Suprapubic skin (tissue), 4 donors: ENCODE measurements around the gene TANK. TPM values are rescaled to one million over a fixed set of nuclear protein-coding genes. Genes with fewer than 3 reads are reported as not detected.

Experiments
- DNase-seq, 2 donors: peaks; one replicate each; pipeline ENCODE4 v3.0.0-alpha.2; 2019; ENCODE audit warnings: low spot score in 2 of 2
- H3K27ac ChIP-seq: fragments of 200-600 bp; sonication (generic); one replicate; pipeline ENCODE4 v1.5.1; 2019
- H3K27me3 ChIP-seq: fragments of 200-600 bp; sonication (generic); one replicate; pipeline ENCODE4 v1.5.1; 2019
- H3K36me3 ChIP-seq: fragments of 200-600 bp; sonication (generic); one replicate; pipeline ENCODE4 v1.5.1; 2019
- H3K4me1 ChIP-seq: fragments of 200-600 bp; sonication (generic); one replicate; pipeline ENCODE4 v1.5.1; 2019
- H3K4me3 ChIP-seq: fragments of 200-600 bp; sonication (generic); one replicate; pipeline ENCODE4 v1.5.1; 2019; ENCODE audit warnings: mild to moderate bottlenecking
- H3K9me3 ChIP-seq: fragments of 200-600 bp; sonication (generic); one replicate; pipeline ENCODE4 v1.5.1; 2019
- CTCF ChIP-seq, 2 donors: fragments of 200-600 bp in 1 of 2; fragments of 450-650 bp in 1 of 2; sonication (generic) in 1 of 2; IDR thresholded peaks; one replicate each; pipeline ENCODE4 v1.5.1; 2016 to 2019; ENCODE audit warnings: antibody characterized with exemption in 2 of 2, mild to moderate bottlenecking in 1 of 2, moderate library complexity in 1 of 2
- EP300 ChIP-seq: sonication (generic); formaldehyde crosslinking; IDR thresholded peaks from one replicate; pipeline ENCODE4 v1.6.1; 2017; ENCODE audit warnings: antibody characterized with exemption
- POLR2A ChIP-seq, 2 donors: fragments of 450-650 bp; IDR thresholded peaks; one replicate each; pipeline ENCODE4 v1.6.1; 2017; ENCODE audit warnings: antibody characterized with exemption in 2 of 2, mild to moderate bottlenecking in 2 of 2, moderate library complexity in 2 of 2
- POLR2AphosphoS5 ChIP-seq, 3 donors: sonication (generic); formaldehyde crosslinking; IDR thresholded peaks; one replicate each; pipeline ENCODE4 v1.6.1; 2017; ENCODE audit warnings: antibody characterized with exemption in 3 of 3
- WGBS: methylation state at CpG from one replicate; pipeline ENCODE4 v1.1.5; 2018; 5-methylcytosine and 5-hydroxymethylcytosine counted together
- total RNA-seq, 4 donors: library from RNA; depleted of rRNA; stranded (reverse); fragments of >200 nt; gene quantifications; one replicate each; pipeline ENCODE4 v1.1.0, GENCODE V29; 2016

Gene TANK
- total RNA-seq, 4 donors from 2014 or later: 68.5 to 116 (median 81.7) TPM

- H3K27ac ChIP-seq: no peak overlapping the region
- TF ChIP-seq POLR2A (IDR thresholded peaks at IDR 0.05) (no peak), CTCF (IDR thresholded peaks at IDR 0.05) (no peak), POLR2AphosphoS5 (IDR thresholded peaks at IDR 0.05) (no peak), EP300 (no peak)
These were observed 40.7 kb upstream of the TANK start for GRCh38 chr2:161119483-161119882.

GRCh38 chr2:161120775-161121174, 39.5 kb upstream of the TANK start:
- no peak overlapping the region for H3K27ac ChIP-seq
- H3K27me3 ChIP-seq: no peaks in the 10 kb centered on the region
- no peak for DNase-seq
- H3K9me3 ChIP-seq: no peaks in the 10 kb centered on the region
- WGBS: 89% methylated on average over 6 of the region's 6 CpGs
- peaks cover 33% of the 10 kb centered on the region for H3K4me1 ChIP-seq
- H3K36me3 ChIP-seq: no peaks in the 10 kb centered on the region
- H3K4me3 ChIP-seq: no peak overlapping the region
- TF ChIP-seq EP300 (no peak), POLR2A (IDR thresholded peaks at IDR 0.05) (no peak), POLR2AphosphoS5 (IDR thresholded peaks at IDR 0.05) (no peak), CTCF (IDR thresholded peaks at IDR 0.05) (no peak)

More at GRCh38 chr2:161119483-161119882, 40.7 kb upstream of the TANK start:
- Histone ChIP-seq H3K27me3 (no peaks in the 10 kb centered on the region), H3K4me1 (peaks cover 21% of the 10 kb centered on the region), H3K4me3 (no peak overlapping the region), H3K36me3 (no peaks in the 10 kb centered on the region), H3K9me3 (no peaks in the 10 kb centered on the region)
- no peak for DNase-seq

- no peak for DNase-seq
- Histone ChIP-seq H3K9me3 (no peaks in the 10 kb centered on the region), H3K36me3 (no peaks in the 10 kb centered on the region), H3K4me3 (no peak overlapping the region), H3K27ac (no peak overlapping the region), H3K27me3 (no peaks in the 10 kb centered on the region), H3K4me1 (peaks cover 35% of the 10 kb centered on the region)
- 90% methylated on average over 2 of the region's 2 CpGs for WGBS
- TF ChIP-seq POLR2AphosphoS5 (IDR thresholded peaks at IDR 0.05) (no peak), CTCF (IDR thresholded peaks at IDR 0.05) (no peak), EP300 (no peak), POLR2A (IDR thresholded peaks at IDR 0.05) (no peak)
These were observed 38.6 kb upstream of the TANK start for GRCh38 chr2:161121622-161122021.

GRCh38 chr2:161122772-161123530, 37.3 kb upstream of the TANK start:
- Histone ChIP-seq H3K4me3 (peak overlapping the region; percentile 21), H3K36me3 (no peaks in the 10 kb centered on the region), H3K9me3 (no peaks in the 10 kb centered on the region), H3K4me1 (peaks cover 35% of the 10 kb centered on the region), H3K27me3 (no peaks in the 10 kb centered on the region), H3K27ac (peak overlapping the region; percentile 92)
- DNase-seq: no peak
- no peak for TF ChIP-seq CTCF (IDR thresholded peaks at IDR 0.05)
- TF ChIP-seq POLR2AphosphoS5 (IDR thresholded peaks at IDR 0.05): peak in 1 of 3 donors; percentile 55
- 19% methylated on average over 3 of the region's 3 CpGs for WGBS

- TF ChIP-seq CTCF (IDR thresholded peaks at IDR 0.05) (no peak), POLR2AphosphoS5 (IDR thresholded peaks at IDR 0.05) (no peak), POLR2A (IDR thresholded peaks at IDR 0.05) (no peak), EP300 (no peak)
- 50% methylated on average over 2 of the region's 2 CpGs for WGBS
- DNase-seq: no peak
- H3K27ac ChIP-seq: peak overlapping the region; percentile 92
- no peaks in the 10 kb centered on the region for H3K9me3 ChIP-seq
- no peaks in the 10 kb centered on the region for H3K27me3 ChIP-seq
- no peak overlapping the region for H3K4me3 ChIP-seq
- peaks cover 35% of the 10 kb centered on the region for H3K4me1 ChIP-seq
- H3K36me3 ChIP-seq: no peaks in the 10 kb centered on the region
These were observed 36.6 kb upstream of the TANK start for GRCh38 chr2:161123531-161124030.
